Measurements from ENCODE around the gene RPLP2. TPM values are rescaled to one million over a fixed set of nuclear protein-coding genes. Genes with fewer than 3 reads are reported as not detected.

Gene RPLP2
- total and polyA plus RNA-seq, 2 experiments from 2014 or later = 496 to 523 TPM

DNA sequence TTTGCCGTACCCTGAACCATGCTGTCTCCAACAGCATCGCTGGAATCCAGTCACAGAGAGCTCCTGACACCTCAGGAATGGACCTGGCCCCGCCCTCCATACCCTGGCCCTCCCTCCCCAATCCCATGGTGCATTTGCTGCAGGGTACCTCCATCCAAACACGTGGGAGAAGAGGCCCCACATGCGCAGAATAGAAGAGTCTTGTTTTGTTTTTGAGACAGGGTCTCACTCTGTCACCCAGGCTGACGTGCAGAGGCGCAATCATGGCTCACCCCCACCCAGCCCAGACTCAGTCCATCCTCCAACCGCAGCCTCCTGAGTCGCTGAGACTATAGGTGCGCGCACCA is 6.6 kb downstream of the RPLP2 start:
- TF ChIP-seq, protein P1, sequence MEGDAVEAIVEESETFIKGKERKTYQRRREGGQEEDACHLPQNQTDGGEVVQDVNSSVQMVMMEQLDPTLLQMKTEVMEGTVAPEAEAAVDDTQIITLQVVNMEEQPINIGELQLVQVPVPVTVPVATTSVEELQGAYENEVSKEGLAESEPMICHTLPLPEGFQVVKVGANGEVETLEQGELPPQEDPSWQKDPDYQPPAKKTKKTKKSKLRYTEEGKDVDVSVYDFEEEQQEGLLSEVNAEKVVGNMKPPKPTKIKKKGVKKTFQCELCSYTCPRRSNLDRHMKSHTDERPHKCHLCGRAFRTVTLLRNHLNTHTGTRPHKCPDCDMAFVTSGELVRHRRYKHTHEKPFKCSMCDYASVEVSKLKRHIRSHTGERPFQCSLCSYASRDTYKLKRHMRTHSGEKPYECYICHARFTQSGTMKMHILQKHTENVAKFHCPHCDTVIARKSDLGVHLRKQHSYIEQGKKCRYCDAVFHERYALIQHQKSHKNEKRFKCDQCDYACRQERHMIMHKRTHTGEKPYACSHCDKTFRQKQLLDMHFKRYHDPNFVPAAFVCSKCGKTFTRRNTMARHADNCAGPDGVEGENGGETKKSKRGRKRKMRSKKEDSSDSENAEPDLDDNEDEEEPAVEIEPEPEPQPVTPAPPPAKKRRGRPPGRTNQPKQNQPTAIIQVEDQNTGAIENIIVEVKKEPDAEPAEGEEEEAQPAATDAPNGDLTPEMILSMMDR (IDR thresholded peaks at IDR 0.05; ENCODE audit: low read depth, low read length) = no peak
- Histone ChIP-seq H3K27ac (no peak overlapping the region), H3K4me3 (no peak overlapping the region), H3K9me3 (ENCODE audit: low read depth) (no peaks in the 10 kb centered on the region), H3K36me3 (peaks cover 17% of the 10 kb centered on the region), H3K4me1 (ENCODE audit: low read depth) (no peaks in the 10 kb centered on the region), H3K27me3 (no peaks in the 10 kb centered on the region)
- no peak for DNase-seq (ENCODE audit: low read depth in 1 of 2, low spot score in 1 of 2)

DNA sequence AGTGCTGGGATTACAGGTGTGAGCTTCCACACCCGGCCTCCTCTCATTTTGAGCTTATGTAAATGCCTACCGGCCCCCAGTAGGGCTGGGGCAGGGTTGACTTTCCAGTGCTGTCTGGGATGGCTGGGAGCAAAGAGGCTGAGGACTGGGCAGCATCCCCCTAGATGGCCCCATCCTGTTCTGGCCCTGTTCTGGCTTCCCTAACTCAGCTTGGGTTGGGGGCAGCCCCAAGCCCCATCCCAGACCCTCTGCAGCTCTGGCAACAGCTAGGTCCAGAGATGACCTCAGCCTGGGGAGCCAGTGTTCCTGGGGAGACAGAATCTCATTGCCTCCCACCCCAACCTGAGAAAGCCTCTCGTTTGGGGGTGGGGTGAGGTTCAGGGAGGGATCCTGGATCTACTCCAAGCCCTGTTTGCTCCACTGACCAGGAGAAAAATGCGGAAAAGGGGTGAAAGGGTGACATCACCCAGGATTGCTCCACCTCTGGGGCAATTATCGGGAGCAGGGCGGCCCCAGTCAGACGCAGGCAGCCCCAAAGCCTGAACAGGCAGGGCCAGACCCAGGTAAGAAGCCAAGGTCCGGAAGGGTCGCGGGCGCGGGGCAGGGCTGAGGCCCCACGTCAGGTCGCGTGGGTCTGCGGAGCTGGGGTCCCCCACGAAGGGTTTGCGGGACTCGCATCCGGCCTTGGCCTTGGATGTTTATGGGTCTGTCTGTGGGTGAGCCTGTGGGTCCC is 8.8 kb downstream of the RPLP2 start, which contains the start of gene PNPLA2:
PNPLA2 (plus strand) TSS at position 519 of the 733 bp plus-strand sequence. CDS start 805 bp downstream, outside the sequence.
- TF ChIP-seq, protein P1 (IDR thresholded peaks at IDR 0.05; ENCODE audit: low read depth, low read length) = no peak
- H3K27me3 ChIP-seq = no peaks in the 10 kb centered on the region
- peak within 1 kb of the TSS; percentile 94 for H3K4me3 ChIP-seq
- H3K4me1 ChIP-seq (ENCODE audit: low read depth) = no peaks in the 10 kb centered on the region
- H3K9me3 ChIP-seq (ENCODE audit: low read depth) = no peaks in the 10 kb centered on the region
- peak within 1 kb of the TSS; percentile 95 for H3K27ac ChIP-seq
- peak in 1 of 2 donors; percentile 78 for DNase-seq (ENCODE audit: low read depth in 1 of 2, low spot score in 1 of 2)
- H3K36me3 ChIP-seq = no peaks in the 10 kb centered on the region

DNA sequence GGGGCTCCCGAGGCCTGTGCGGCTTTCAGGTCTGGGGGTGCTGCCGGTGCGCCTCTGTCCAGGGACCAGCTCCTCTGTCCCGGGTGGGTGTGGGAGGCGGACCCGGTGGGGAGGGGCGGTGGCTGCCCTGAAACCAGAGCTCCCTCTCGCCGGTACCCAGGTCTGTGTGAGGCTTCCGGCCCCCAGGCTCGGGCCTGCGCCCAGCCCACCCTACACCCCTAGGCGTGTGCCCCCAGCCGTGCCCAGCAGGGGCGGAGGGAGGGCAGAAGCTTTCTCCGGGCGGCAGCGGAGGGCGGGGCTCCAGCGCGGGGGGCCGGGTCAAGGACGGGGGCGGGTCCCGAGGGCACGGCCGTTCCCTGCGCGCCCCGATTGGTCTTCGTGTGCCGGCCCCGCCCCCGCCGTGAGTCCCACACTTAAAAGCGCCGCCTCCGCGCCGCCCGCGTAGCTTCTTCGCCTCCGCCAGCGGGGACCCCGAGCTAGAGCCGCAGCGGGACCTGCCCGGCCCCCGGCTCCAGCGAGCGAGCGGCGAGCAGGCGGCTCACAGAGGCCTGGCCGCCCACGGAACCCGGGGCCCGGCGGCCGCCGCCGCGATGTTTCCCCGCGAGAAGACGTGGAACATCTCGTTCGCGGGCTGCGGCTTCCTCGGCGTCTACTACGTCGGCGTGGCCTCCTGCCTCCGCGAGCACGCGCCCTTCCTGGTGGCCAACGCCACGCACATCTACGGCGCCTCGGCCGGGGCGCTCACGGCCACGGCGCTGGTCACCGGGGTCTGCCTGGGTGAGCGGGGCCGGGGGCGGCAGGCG is 9.6 kb downstream of the RPLP2 start:
- TF ChIP-seq, protein P1 (IDR thresholded peaks at IDR 0.05; ENCODE audit: low read depth, low read length) = no peak
- Histone ChIP-seq H3K27ac (peak overlapping the region; percentile 95), H3K4me1 (ENCODE audit: low read depth) (no peaks in the 10 kb centered on the region), H3K27me3 (no peaks in the 10 kb centered on the region), H3K4me3 (peak overlapping the region; percentile 94), H3K9me3 (ENCODE audit: low read depth) (no peaks in the 10 kb centered on the region), H3K36me3 (peaks cover 5% of the 10 kb centered on the region)
- DNase-seq (ENCODE audit: low read depth in 1 of 2, low spot score in 1 of 2) = peak; percentile 91 to 98

DNA sequence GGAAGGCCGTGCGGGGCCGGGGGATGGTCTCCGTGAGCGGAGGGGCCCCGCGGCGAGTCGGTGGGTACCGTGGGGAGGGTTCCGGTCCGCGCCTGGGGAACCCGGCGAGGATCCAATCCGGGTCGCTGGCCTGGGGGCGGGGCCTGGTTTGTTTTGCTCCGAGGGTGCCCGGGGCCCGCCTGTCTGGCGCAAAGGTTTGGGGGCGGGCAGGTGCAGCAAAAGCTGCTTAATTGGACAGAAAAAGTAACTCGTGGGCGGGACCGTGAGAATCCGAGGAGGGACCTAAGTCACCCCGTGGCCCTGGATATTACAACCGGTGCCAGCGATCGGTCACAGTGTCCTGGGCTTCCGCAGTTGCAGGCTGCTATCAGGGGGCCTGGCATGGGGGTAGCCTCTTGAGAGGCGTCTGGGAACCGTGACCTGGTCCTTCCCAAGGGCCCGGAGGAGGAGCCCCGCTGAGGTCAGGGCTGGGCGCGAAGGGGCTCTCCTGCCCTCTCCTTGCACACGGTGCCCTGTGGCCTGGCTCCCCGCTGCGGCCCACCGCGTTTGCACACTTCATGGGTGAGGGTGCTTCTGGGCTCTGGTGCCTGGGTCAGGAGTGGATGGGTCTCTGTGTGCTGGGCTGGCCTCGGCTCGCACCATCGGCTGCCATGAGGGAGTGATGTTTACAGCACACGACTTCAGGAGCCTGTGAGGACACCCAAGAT is 10.3 kb downstream of the RPLP2 start:
- TF ChIP-seq, protein P1 (IDR thresholded peaks at IDR 0.05; ENCODE audit: low read depth, low read length) = no peak
- Histone ChIP-seq H3K9me3 (ENCODE audit: low read depth) (no peaks in the 10 kb centered on the region), H3K27me3 (no peaks in the 10 kb centered on the region), H3K4me1 (ENCODE audit: low read depth) (no peaks in the 10 kb centered on the region), H3K27ac (peak overlapping the region; percentile 95), H3K4me3 (peak overlapping the region; percentile 94), H3K36me3 (peaks cover 7% of the 10 kb centered on the region)
- DNase-seq (ENCODE audit: low read depth in 1 of 2, low spot score in 1 of 2) = peak; percentile 72 to 96
